Liver (tissue), 9 donors: Measurements from ENCODE around the gene PDZD11. TPM values are rescaled to one million over a fixed set of nuclear protein-coding genes. Genes with fewer than 3 reads are reported as not detected.
A peak's percentile ranks its signal among the peaks of the same experiment; 100 is the strongest.

ENCODE experiments used
- DNase-seq: peaks from one replicate; pipeline ENCODE4 v3.0.0-alpha.2; 2017; ENCODE audit warnings: low spot score
- H3K27ac ChIP-seq, 2 donors: one replicate each; pipeline ENCODE4 v1.7.0; 2013; ENCODE audit warnings: inconsistent platforms in 2 of 2, low read length in 2 of 2, control low read depth in 1 of 2, low read depth in 1 of 2, mild to moderate bottlenecking in 1 of 2
- H3K27me3 ChIP-seq, 4 donors: one replicate each; pipeline versions ENCODE4 v1.6.1 to v1.7.0; 2013; ENCODE audit warnings: low read length in 3 of 4, inconsistent platforms in 1 of 4, mild to moderate bottlenecking in 1 of 4, moderate library complexity in 1 of 4; ENCODE audit not compliant: control insufficient read depth in 4 of 4, insufficient read depth in 4 of 4
- H3K36me3 ChIP-seq, 4 donors: one replicate each; pipeline versions ENCODE4 v1.6.1 to v1.7.0; 2013; ENCODE audit warnings: low read length in 3 of 4, mild to moderate bottlenecking in 3 of 4, low read depth in 1 of 4, moderate library complexity in 1 of 4; ENCODE audit not compliant: control insufficient read depth in 4 of 4, insufficient read depth in 3 of 4
- H3K4me1 ChIP-seq, 4 donors: one replicate each; pipeline versions ENCODE4 v1.6.1 to v1.7.0; 2013; ENCODE audit warnings: low read length in 3 of 4, mild to moderate bottlenecking in 3 of 4, moderate library complexity in 1 of 4; ENCODE audit not compliant: control insufficient read depth in 4 of 4, insufficient read depth in 4 of 4
- H3K4me3 ChIP-seq, 3 donors: one replicate each; pipeline versions ENCODE4 v1.6.1 to v1.7.0; 2013; ENCODE audit warnings: low read length in 3 of 3, control low read depth in 1 of 3, low read depth in 1 of 3, mild to moderate bottlenecking in 1 of 3
- H3K9ac ChIP-seq, 2 donors: one replicate each; pipeline ENCODE4 v1.7.0; 2013; ENCODE audit warnings: low read length in 2 of 2, mild to moderate bottlenecking in 2 of 2, moderate library complexity in 2 of 2, control low read depth in 1 of 2, low read depth in 1 of 2
- H3K9me3 ChIP-seq, 4 donors: one replicate each; pipeline versions ENCODE4 v1.6.1 to v1.7.0; 2013; ENCODE audit warnings: low read length in 3 of 4; ENCODE audit not compliant: control insufficient read depth in 4 of 4
- EGR1 ChIP-seq, 2 donors: IDR thresholded peaks; 2 replicates each; pipeline ENCODE4 v1.6.1; 2016 to 2018; ENCODE audit warnings: antibody characterized with exemption in 2 of 2, low read depth in 2 of 2
- HNF4A ChIP-seq, 2 donors: conservative IDR thresholded peaks; 2 replicates each; pipeline ENCODE4 v1.6.1; 2016; ENCODE audit warnings: antibody characterized with exemption in 2 of 2, mild to moderate bottlenecking in 2 of 2
- HNF4G ChIP-seq: IDR thresholded peaks from 2 replicates; pipeline ENCODE4 v1.6.1; 2016; ENCODE audit warnings: antibody characterized with exemption
- RAD21 ChIP-seq, 2 donors: IDR thresholded peaks; 2 replicates each; pipeline ENCODE4 v1.6.1; 2016; ENCODE audit warnings: antibody characterized with exemption in 2 of 2, mild to moderate bottlenecking in 2 of 2
- SP1 ChIP-seq: IDR thresholded peaks from 2 replicates; pipeline ENCODE4 v1.6.1; 2018; ENCODE audit warnings: antibody characterized with exemption, mild to moderate bottlenecking
- TAF1 ChIP-seq: conservative IDR thresholded peaks from 2 replicates; pipeline ENCODE4 v1.6.1; 2016; ENCODE audit warnings: antibody characterized with exemption, mild to moderate bottlenecking
- YY1 ChIP-seq: IDR thresholded peaks from 2 replicates; pipeline ENCODE4 v1.6.1; 2016; ENCODE audit warnings: antibody characterized with exemption, mild to moderate bottlenecking
- WGBS: extraction: QIAGEN DNeasy Blood & Tissue Kit; methylation state at CpG from one replicate; pipeline ENCODE4 v1.1.7; 2013; 5-methylcytosine and 5-hydroxymethylcytosine counted together
- polyA plus RNA-seq, 2 donors: library from polyadenylated mRNA; stranded (reverse) in 1 of 2; unstranded in 1 of 2; fragments of 200-250 nt in 1 of 2; fragments of >200 nt in 1 of 2; fragmentation: Nextera tagmentation in 1 of 2; extraction: Ambion mirVana in 1 of 2; gene quantifications; one replicate each; pipeline versions ENCODE4 v1.2.1 to v1.2.3, GENCODE V29; 2013 to 2015
- total RNA-seq, 2 donors: library from RNA; depleted of rRNA; stranded (reverse); fragments of >200 nt; gene quantifications; one replicate each; pipeline ENCODE4 v1.2.3, GENCODE V29; 2014
- TF ChIP-seq, protein P1 (sequence below): IDR thresholded peaks from 2 replicates; pipeline ENCODE4 v1.6.1; 2016; ENCODE audit warnings: antibody characterized with exemption, mild to moderate bottlenecking
- TF ChIP-seq, protein P2 (sequence below): fragments of 150-350 bp; IDR thresholded peaks from 2 replicates; pipeline ENCODE4 v1.5.1; 2017; ENCODE audit warnings: improper control_type of control experiment, low read depth, low read length; ENCODE audit not compliant: missing input control
- TF ChIP-seq, protein P3 (sequence below): IDR thresholded peaks from 2 replicates; pipeline ENCODE4 v1.6.1; 2016; ENCODE audit warnings: antibody characterized with exemption
- donor health status: healthy.
- donor health status: healthy.
- donor health status: healthy.
- donor health status: healthy.
- donor health status: healthy.

The PDZD11 gene
- total and polyA plus RNA-seq, 4 donors: 8.5 to 25.9 (median 15.8) TPM

DNA sequence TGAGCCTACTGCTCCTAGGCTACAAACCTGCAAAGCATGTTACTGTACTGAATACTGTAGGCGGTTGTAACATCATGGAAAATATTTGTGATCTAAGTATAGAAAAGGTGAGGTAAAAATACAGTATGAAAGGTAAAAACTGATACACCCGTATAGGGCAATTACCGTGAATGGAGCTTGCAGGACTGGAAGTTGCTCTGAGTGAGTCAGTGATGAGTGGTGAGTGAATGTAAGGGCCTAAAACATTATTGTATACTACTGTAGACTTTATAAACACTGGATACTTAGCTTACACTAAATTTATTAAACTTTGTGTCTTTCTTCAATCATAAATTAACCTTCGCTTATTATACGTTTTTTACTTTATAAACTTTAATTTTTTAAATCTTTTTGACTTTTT lies 3.9 kb upstream of the PDZD11 start:
- WGBS: 94% methylated on average over 5 of the region's 5 CpGs
- TF ChIP-seq, protein P1, sequence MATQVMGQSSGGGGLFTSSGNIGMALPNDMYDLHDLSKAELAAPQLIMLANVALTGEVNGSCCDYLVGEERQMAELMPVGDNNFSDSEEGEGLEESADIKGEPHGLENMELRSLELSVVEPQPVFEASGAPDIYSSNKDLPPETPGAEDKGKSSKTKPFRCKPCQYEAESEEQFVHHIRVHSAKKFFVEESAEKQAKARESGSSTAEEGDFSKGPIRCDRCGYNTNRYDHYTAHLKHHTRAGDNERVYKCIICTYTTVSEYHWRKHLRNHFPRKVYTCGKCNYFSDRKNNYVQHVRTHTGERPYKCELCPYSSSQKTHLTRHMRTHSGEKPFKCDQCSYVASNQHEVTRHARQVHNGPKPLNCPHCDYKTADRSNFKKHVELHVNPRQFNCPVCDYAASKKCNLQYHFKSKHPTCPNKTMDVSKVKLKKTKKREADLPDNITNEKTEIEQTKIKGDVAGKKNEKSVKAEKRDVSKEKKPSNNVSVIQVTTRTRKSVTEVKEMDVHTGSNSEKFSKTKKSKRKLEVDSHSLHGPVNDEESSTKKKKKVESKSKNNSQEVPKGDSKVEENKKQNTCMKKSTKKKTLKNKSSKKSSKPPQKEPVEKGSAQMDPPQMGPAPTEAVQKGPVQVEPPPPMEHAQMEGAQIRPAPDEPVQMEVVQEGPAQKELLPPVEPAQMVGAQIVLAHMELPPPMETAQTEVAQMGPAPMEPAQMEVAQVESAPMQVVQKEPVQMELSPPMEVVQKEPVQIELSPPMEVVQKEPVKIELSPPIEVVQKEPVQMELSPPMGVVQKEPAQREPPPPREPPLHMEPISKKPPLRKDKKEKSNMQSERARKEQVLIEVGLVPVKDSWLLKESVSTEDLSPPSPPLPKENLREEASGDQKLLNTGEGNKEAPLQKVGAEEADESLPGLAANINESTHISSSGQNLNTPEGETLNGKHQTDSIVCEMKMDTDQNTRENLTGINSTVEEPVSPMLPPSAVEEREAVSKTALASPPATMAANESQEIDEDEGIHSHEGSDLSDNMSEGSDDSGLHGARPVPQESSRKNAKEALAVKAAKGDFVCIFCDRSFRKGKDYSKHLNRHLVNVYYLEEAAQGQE: no peak
- no peak for TF ChIP-seq SP1
- TF ChIP-seq HNF4A (conservative IDR thresholded peaks at IDR 0.05): no peak

DNA sequence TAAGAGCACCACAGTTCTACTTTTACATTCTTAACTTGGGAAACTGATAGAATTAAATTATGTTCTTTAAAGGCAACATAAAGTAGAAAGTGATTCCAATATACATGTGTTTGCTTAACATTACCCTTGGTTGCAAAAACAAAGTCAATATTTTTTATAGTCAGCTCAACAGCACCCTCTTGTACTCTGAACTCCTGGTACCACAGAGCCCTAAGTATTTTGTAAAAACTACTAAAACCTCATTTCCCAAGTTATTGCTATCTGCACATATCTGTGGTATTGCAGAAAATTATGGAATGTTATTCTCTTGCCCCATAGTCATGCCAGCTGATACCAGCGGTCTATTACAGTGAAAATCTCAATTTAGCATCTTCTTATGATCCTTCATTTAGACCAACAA lies 3.1 kb upstream of the PDZD11 start:
- H3K9me3 ChIP-seq: no peaks in the 10 kb centered on the region
- no peak overlapping the region for H3K27ac ChIP-seq
- H3K36me3 ChIP-seq: peaks cover 0 to 2% (median 0%) of the 10 kb centered on the region in 4 donors
- DNase-seq: no peak
- H3K4me1 ChIP-seq: peaks cover 0 to 14% (median 12%) of the 10 kb centered on the region in 4 donors
- H3K9ac ChIP-seq: no peak overlapping the region
- no peaks in the 10 kb centered on the region for H3K27me3 ChIP-seq
- no peak overlapping the region for H3K4me3 ChIP-seq
- TF ChIP-seq TAF1: no peak
- TF ChIP-seq, protein P2, sequence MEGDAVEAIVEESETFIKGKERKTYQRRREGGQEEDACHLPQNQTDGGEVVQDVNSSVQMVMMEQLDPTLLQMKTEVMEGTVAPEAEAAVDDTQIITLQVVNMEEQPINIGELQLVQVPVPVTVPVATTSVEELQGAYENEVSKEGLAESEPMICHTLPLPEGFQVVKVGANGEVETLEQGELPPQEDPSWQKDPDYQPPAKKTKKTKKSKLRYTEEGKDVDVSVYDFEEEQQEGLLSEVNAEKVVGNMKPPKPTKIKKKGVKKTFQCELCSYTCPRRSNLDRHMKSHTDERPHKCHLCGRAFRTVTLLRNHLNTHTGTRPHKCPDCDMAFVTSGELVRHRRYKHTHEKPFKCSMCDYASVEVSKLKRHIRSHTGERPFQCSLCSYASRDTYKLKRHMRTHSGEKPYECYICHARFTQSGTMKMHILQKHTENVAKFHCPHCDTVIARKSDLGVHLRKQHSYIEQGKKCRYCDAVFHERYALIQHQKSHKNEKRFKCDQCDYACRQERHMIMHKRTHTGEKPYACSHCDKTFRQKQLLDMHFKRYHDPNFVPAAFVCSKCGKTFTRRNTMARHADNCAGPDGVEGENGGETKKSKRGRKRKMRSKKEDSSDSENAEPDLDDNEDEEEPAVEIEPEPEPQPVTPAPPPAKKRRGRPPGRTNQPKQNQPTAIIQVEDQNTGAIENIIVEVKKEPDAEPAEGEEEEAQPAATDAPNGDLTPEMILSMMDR: no peak
- TF ChIP-seq EGR1 (IDR thresholded peaks at IDR 0.05; ENCODE audit: low read depth in 2 of 2): no peak
- WGBS: 0% methylated on average over 1 of the region's 1 CpG

More for the DNA sequence above, 3.9 kb upstream of the PDZD11 start:
- Histone ChIP-seq H3K27ac (no peak overlapping the region), H3K4me3 (no peak overlapping the region), H3K36me3 (no peaks in the 10 kb centered on the region), H3K9me3 (no peaks in the 10 kb centered on the region), H3K9ac (no peak overlapping the region), H3K27me3 (no peaks in the 10 kb centered on the region), H3K4me1 (peaks cover 0 to 14% (median 12%) of the 10 kb centered on the region in 4 donors)
- no peak for DNase-seq

DNA sequence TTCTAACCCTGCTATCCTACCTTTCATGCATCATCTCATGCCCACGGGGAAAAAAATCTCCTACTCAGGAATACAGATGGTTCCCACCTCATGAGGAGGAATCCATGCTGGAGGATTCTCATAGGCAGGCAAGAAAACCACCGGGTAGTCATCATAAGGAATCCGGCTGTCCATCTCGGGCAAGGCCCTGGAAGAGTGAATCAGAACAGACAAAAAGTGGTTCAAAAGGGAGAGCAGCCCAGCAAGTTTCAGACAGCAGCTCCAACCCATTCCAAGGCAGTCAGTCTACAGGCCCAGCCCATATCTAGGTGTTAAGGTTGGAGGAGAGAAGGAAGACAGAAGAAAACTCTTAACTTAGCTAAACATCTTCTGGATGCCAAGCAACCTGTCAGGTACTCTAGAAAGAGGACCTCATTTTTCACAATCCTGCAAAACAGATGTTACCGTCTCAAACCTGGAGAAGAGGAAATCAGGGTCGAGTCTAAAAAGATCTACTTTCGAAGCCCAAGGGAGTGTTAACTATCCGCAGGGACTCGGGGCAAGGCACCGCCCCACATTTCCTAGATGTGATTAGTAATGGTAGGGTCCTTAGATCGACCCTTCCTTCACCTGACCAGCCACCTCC lies 447 bp downstream of the PDZD11 start:
- Histone ChIP-seq H3K4me1 (peaks cover 0 to 14% (median 12%) of the 10 kb centered on the region in 4 donors), H3K27me3 (no peaks in the 10 kb centered on the region), H3K9me3 (no peaks in the 10 kb centered on the region), H3K27ac (peak overlapping the region in 1 of 2 donors; percentile 32), H3K36me3 (peaks cover 0 to 8% (median 2%) of the 10 kb centered on the region in 4 donors), H3K4me3 (peak overlapping the region; percentile 60 to 90 (median 75)), H3K9ac (peak overlapping the region in 1 of 2 donors; percentile 63)
- DNase-seq: no peak
- WGBS: 34% methylated on average over 11 of the region's 11 CpGs
- TF ChIP-seq YY1: no peak
- no peak for TF ChIP-seq RAD21 (IDR thresholded peaks at IDR 0.05)
- TF ChIP-seq, protein P3, sequence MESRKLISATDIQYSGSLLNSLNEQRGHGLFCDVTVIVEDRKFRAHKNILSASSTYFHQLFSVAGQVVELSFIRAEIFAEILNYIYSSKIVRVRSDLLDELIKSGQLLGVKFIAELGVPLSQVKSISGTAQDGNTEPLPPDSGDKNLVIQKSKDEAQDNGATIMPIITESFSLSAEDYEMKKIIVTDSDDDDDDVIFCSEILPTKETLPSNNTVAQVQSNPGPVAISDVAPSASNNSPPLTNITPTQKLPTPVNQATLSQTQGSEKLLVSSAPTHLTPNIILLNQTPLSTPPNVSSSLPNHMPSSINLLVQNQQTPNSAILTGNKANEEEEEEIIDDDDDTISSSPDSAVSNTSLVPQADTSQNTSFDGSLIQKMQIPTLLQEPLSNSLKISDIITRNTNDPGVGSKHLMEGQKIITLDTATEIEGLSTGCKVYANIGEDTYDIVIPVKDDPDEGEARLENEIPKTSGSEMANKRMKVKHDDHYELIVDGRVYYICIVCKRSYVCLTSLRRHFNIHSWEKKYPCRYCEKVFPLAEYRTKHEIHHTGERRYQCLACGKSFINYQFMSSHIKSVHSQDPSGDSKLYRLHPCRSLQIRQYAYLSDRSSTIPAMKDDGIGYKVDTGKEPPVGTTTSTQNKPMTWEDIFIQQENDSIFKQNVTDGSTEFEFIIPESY: no peak
- TF ChIP-seq, protein P1: no peak
- TF ChIP-seq HNF4G: no peak
